IPS-18a (cell line): Measurements from ENCODE around the gene DBNDD1.

ENCODE experiments used
- H3K27ac ChIP-seq: one replicate; pipeline ENCODE4 v1.5.1; 2013; ENCODE audit warnings: low read length
- H3K27me3 ChIP-seq: one replicate; pipeline ENCODE4 v1.6.1; 2013; ENCODE audit warnings: mild to moderate bottlenecking, low read length; ENCODE audit not compliant: control insufficient read depth, insufficient read depth
- H3K36me3 ChIP-seq: one replicate; pipeline ENCODE4 v1.6.1; 2013; ENCODE audit warnings: low read depth, low read length; ENCODE audit not compliant: control insufficient read depth
- H3K4me1 ChIP-seq: one replicate; pipeline ENCODE4 v1.6.1; 2013; ENCODE audit warnings: low read depth, low read length; ENCODE audit not compliant: control insufficient read depth
- H3K4me3 ChIP-seq: one replicate; pipeline ENCODE4 v1.5.1; 2013; ENCODE audit warnings: low read length
- H3K9ac ChIP-seq: one replicate; pipeline ENCODE4 v1.6.1; 2013; ENCODE audit warnings: mild to moderate bottlenecking, low read length, moderate library complexity
- H3K9me3 ChIP-seq: one replicate; pipeline ENCODE4 v1.6.1; 2013; ENCODE audit warnings: low read depth, low read length; ENCODE audit not compliant: control insufficient read depth

Gene DBNDD1

DNA sequence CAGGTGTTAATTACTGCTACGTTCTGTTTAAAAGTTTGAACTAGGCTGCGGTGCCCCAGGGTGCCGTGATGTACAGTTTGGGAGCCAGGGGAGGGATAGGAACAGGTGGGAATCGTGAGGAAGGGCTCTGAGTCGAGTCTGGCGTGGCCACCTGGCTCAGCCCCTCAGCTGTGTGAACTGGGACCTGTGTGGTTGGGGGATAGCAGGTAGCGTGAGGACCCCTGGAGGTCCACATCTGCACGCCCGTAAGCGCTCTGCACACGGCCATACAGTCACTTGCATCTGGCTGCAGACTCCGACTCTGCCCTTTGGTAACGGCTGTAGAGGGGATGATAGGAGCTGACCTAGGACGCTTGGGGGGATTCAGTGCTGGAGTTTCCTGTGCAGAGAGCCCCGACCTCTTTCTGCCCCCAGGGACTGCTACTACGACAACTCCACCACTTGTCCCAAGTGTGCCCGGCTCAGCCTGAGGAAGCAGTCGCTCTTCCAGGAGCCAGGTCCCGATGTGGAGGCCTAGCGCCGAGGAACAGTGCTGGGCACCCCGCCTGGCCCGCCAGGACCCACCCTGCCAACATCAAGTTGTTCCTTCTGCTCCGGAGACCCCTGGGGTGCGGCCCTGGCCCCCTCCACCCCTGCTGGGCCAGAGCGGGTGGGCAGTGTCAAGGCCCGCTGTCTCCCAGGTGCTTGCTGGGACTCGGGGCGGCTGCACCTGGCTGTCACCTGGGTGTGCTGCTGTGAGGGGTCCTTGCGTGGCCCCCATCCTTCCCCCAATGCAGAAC is 53.6 kb downstream of the DBNDD1 start:
- peaks cover 4% of the 10 kb centered on the region for H3K36me3 ChIP-seq
- H3K4me1 ChIP-seq: no peaks in the 10 kb centered on the region
- no peaks in the 10 kb centered on the region for H3K9me3 ChIP-seq
- H3K4me3 ChIP-seq: no peak overlapping the region
- no peaks in the 10 kb centered on the region for H3K27me3 ChIP-seq
- H3K9ac ChIP-seq: no peak overlapping the region
- no peak overlapping the region for H3K27ac ChIP-seq

GRCh38 chr16:89964201-89964600 is 55.1 kb downstream of the DBNDD1 start:
- H3K27me3 ChIP-seq: no peaks in the 10 kb centered on the region
- no peaks in the 10 kb centered on the region for H3K4me1 ChIP-seq
- H3K4me3 ChIP-seq: no peak overlapping the region
- H3K9me3 ChIP-seq: no peaks in the 10 kb centered on the region
- H3K9ac ChIP-seq: no peak overlapping the region
- no peak overlapping the region for H3K27ac ChIP-seq
- H3K36me3 ChIP-seq: peaks cover 4% of the 10 kb centered on the region

- Histone ChIP-seq H3K27me3 (no peaks in the 10 kb centered on the region), H3K4me1 (no peaks in the 10 kb centered on the region), H3K9ac (no peak overlapping the region)
Measured at GRCh38 chr16:89962754-89963498, 56.3 kb downstream of the DBNDD1 start.

DNA sequence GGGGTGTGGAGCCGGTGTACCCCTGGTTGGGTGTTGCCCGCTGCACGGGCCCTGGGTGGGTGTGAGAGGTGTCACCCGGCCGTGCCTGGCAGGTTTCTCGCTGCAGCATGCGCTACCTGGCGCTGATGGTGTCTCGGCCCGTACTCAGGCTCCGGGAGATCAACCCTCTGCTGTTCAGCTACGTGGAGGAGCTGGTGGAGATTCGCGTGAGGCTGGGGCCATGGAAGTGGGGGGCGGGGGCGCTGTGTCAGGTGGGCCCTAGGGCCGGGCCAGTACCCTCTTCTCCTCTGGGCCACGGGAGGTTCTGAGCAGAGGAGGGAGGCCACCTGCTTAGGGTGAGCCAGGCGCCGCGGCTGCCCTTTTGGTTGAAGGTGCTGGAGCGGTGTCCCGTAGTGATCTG is 57.3 kb downstream of the DBNDD1 start:
- no peak overlapping the region for H3K9ac ChIP-seq
- H3K9me3 ChIP-seq: no peaks in the 10 kb centered on the region
- H3K27me3 ChIP-seq: no peaks in the 10 kb centered on the region
- H3K4me3 ChIP-seq: no peak overlapping the region
- H3K36me3 ChIP-seq: peaks cover 4% of the 10 kb centered on the region
- no peak overlapping the region for H3K27ac ChIP-seq
- no peaks in the 10 kb centered on the region for H3K4me1 ChIP-seq

More at GRCh38 chr16:89962754-89963498, 56.3 kb downstream of the DBNDD1 start:
- H3K9me3 ChIP-seq: no peaks in the 10 kb centered on the region
- peaks cover 4% of the 10 kb centered on the region for H3K36me3 ChIP-seq
- H3K27ac ChIP-seq: no peak overlapping the region
- no peak overlapping the region for H3K4me3 ChIP-seq

DNA sequence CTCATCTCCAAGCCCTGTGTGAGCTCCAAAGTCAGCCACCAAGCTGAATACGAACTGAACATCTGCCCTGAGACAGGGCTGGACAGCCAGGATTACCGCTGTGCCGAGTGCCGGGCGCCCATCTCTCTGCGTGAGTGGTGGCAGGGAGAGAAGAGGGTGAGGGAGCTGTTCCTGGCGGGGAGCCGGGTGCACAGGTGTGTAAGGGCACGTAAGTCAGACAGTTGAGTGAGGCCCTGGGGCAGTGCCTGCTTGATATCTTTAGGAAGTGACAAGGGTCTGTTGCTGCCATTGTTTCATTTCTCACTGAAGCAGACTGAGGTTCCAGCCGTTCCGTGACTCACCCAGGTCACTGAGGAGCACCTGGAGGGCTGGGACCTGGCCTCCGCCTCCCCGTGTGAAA is 58.3 kb downstream of the DBNDD1 start:
- Histone ChIP-seq H3K36me3 (peaks cover 4% of the 10 kb centered on the region), H3K4me3 (no peak overlapping the region), H3K27me3 (no peaks in the 10 kb centered on the region)

GRCh38 chr16:89958596-89958995 is 60.7 kb downstream of the DBNDD1 start:
- H3K27me3 ChIP-seq: no peaks in the 10 kb centered on the region
- no peak overlapping the region for H3K4me3 ChIP-seq
- H3K4me1 ChIP-seq: peaks cover 4% of the 10 kb centered on the region
- no peaks in the 10 kb centered on the region for H3K36me3 ChIP-seq
- H3K9me3 ChIP-seq: no peaks in the 10 kb centered on the region
- no peak overlapping the region for H3K9ac ChIP-seq
- no peak overlapping the region for H3K27ac ChIP-seq

More for the DNA sequence above, 58.3 kb downstream of the DBNDD1 start:
- Histone ChIP-seq H3K9ac (no peak overlapping the region), H3K27ac (no peak overlapping the region), H3K4me1 (no peaks in the 10 kb centered on the region), H3K9me3 (no peaks in the 10 kb centered on the region)

- H3K9ac ChIP-seq: no peak overlapping the region
- no peaks in the 10 kb centered on the region for H3K27me3 ChIP-seq
- no peaks in the 10 kb centered on the region for H3K36me3 ChIP-seq
- no peaks in the 10 kb centered on the region for H3K9me3 ChIP-seq
- no peak overlapping the region for H3K27ac ChIP-seq
- no peak overlapping the region for H3K4me3 ChIP-seq
- H3K4me1 ChIP-seq: peaks cover 4% of the 10 kb centered on the region
Measured at GRCh38 chr16:89958068-89958467, 61.2 kb downstream of the DBNDD1 start.

DNA sequence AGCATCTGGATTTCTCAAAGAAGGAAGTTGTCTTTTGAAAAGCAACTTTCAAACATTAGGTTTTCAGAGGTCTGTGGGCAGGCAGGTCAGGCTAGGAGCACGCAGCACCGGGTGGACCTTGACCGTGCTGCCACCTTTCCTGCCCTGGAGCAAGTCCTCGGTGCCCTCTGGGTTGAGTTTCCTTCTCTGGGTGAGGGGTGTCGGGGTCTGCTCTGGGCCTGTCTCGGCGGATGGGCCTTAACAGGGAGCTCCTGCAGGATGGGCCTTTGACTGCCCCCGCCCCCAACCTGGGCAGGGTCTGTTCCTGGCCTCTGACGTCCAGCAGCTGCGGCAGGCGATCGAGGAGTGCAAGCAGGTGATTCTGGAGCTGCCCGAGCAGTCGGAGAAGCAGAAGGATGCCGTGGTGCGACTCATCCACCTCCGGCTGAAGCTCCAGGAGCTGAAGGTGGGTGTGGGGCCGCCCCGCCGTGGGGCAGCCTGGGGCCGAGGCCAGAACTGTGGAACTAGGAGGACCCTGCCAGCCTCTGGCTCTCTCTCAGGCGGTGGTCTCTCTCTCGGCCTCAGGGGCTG is 62.0 kb downstream of the DBNDD1 start:
- Histone ChIP-seq H3K4me1 (peaks cover 4% of the 10 kb centered on the region), H3K36me3 (no peaks in the 10 kb centered on the region), H3K9ac (no peak overlapping the region), H3K9me3 (no peaks in the 10 kb centered on the region), H3K27me3 (no peaks in the 10 kb centered on the region), H3K27ac (no peak overlapping the region), H3K4me3 (no peak overlapping the region)

- Histone ChIP-seq H3K9ac (no peak overlapping the region), H3K4me1 (peaks cover 4% of the 10 kb centered on the region), H3K36me3 (no peaks in the 10 kb centered on the region)
Measured at GRCh38 chr16:89956505-89957215, 62.6 kb downstream of the DBNDD1 start.

DNA sequence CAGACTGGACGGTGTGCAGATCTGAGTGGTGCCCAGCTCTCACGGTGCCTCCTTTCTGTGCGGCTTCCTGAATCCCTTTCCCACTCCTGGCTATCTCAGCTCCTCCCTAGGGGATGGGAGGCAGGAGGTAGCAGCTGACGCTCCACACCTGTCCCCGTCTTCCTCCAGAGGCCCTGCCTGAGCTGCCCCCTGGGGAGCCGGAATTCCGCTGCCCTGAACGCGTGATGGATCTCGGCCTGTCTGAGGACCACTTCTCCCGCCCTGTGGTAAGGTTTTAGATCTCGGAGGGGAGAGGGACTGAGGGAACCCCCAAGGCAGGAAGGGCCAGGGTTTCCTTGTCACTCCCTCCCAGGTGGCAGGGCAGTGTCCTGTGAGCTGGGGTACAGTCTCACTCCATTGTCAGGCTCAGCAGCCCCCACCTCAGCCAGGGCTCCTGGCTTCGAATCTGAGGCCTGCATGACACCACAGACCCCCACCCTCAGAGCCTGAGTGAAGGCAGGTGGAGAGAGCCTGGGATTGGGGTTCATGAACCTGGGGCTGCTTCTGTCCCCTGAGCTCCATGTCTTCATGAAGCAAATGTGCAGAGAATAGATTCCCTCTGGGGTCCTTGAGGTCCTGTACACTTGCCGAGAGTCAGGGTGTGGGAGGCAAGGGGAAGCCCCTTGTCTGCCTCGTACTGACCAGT is 64.1 kb downstream of the DBNDD1 start:
- H3K27me3 ChIP-seq: no peaks in the 10 kb centered on the region
- H3K9me3 ChIP-seq: no peaks in the 10 kb centered on the region
- no peak overlapping the region for H3K27ac ChIP-seq
- H3K4me1 ChIP-seq: peaks cover 4% of the 10 kb centered on the region
- H3K36me3 ChIP-seq: no peaks in the 10 kb centered on the region
- H3K4me3 ChIP-seq: no peak overlapping the region
- no peak overlapping the region for H3K9ac ChIP-seq

More at GRCh38 chr16:89956505-89957215, 62.6 kb downstream of the DBNDD1 start:
- H3K9me3 ChIP-seq: no peaks in the 10 kb centered on the region
- no peak overlapping the region for H3K4me3 ChIP-seq
- H3K27ac ChIP-seq: no peak overlapping the region
- H3K27me3 ChIP-seq: no peaks in the 10 kb centered on the region
